Lower leg skin (tissue), 3 donors: ENCODE data around the gene CAMK1.

ENCODE experiments used
- CTCF ChIP-seq, 3 donors: fragments of 450-650 bp; IDR thresholded peaks; one replicate each; pipeline ENCODE4 v1.5.1; 2016; ENCODE audit warnings: antibody characterized with exemption in 3 of 3, mild to moderate bottlenecking in 3 of 3, moderate library complexity in 2 of 3
- POLR2A ChIP-seq, 2 donors: fragments of 450-650 bp; IDR thresholded peaks; one replicate each; pipeline ENCODE4 v1.6.1; 2016 to 2017; ENCODE audit warnings: antibody characterized with exemption in 2 of 2, mild to moderate bottlenecking in 1 of 2, moderate library complexity in 1 of 2

- no peak for TF ChIP-seq CTCF (IDR thresholded peaks at IDR 0.05)
- no peak for TF ChIP-seq POLR2A (IDR thresholded peaks at IDR 0.05)
Measured at GRCh38 chr3:9729419-9729818, 40.3 kb downstream of the CAMK1 start.
